Stimulated activated naive CD8-positive, alpha-beta T cell treated with anti-CD3 and anti-CD28 coated beads, Interleukin-15, Interleukin-2, amounts not matched to agents 100 U/mL and 50 U/mL, for 24 hours (primary cell): ENCODE results near the gene ERN1.

Experiments used
- ATAC-seq: fragments of 150-1000 bp; cut with Tn5 transposase; one replicate; pipeline ENCODE4 v1.10.0; 2021
- DNase-seq: peaks from one replicate; pipeline ENCODE4 v3.0.0; 2021

The ERN1 gene

DNA sequence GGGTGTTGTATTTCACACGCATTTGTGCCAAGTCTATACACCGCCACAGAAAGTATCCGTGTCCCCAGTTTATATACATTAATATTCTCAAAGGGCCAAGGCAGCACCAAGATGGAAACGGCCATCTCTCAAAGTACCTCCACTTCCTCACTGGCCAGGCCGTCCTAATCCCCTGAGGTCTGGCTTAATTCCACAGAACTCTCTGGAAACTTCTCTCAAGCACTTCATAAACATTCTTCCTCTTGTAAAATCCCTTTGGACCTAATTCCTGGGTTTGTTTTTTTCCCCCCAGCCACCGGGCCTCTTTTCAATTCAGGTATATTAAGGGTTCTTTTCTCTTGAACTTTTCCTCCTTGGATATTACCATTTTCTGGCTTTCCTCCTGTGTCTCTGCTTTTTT is 5.1 kb upstream of the ERN1 start:
- ATAC-seq: no peak

DNA sequence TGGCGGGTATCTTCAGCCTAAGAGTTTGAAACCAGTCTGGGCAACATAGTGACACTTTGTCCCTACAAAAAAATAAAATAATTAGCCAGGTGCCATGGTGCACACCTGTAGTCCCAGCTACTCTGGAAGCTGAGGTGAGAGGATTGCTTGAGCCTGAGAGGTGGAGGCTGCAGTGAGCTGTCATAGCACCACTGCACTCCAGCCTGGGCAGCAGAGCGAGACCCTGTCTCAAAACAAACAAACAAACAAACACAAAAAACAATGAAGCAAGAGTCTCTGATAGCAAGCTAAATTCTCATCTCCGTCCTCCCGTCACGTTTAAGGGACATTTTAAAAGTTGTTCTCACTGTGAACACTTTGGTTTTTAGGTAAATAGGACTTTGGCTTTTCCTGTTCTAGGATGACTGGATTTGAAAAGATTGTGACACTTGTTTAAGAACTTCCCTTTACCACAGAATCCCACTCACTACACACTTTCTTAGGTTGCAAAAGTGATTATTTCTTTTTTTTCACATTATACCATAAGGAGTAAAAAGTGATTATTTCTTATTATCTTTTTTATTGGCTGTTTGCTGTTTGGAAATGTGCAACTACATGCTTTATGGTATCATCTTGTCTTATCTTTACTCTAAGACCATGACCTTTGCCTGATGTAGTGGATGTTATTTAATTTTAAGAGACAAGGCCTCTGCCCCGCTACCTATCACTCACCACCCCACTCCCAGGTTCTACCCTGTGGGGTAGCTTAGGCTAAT is 4.4 kb upstream of the ERN1 start:
- no peak for ATAC-seq

More for the DNA sequence above, 5.1 kb upstream of the ERN1 start:
- no peak for DNase-seq

GRCh38 chr17:64133546-64134215 is 3.7 kb upstream of the ERN1 start:
- ATAC-seq: no peak

More for the DNA sequence above, 4.4 kb upstream of the ERN1 start:
- DNase-seq: no peak

DNA sequence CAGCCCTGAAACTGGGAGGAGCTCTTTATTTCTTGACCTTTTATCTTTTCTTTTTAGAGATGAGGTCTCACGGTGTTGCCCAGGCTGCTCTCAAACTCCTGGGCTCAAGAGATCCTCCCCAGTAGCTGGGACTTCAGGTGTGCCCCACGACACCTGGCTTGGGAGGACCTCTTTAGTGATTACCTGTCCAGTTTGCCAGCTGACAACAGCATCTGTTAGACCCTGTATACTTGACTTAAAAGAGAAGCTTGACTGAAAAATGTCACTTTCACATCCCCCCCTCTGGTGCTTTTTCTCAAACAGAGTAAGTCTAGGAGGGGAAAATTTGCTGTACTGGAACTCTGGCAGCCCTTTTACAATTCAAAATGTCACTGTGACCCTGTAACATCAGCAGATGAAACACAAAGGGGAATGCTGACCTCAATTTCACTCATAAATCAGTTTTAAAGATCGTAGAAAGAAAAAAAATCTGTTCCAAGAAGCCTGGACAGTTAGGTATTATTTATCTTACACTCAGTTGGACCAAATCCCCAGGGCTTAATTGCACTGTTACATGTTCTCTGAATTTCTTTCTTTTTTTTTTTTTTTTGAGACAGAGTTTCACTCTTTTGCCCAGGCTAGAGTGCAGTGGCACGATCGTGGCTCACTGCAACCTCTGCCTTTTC is 1.8 kb upstream of the ERN1 start:
- ATAC-seq (no peak), DNase-seq (no peak)

More at GRCh38 chr17:64133546-64134215, 3.7 kb upstream of the ERN1 start:
- no peak for DNase-seq

GRCh38 chr17:64130559-64131001 is 636 bp upstream of the ERN1 start:
- DNase-seq: no peak

GRCh38 chr17:64129515-64129764 is 504 bp downstream of the ERN1 start:
- ATAC-seq (no peak), DNase-seq (no peak)

More at GRCh38 chr17:64130559-64131001, 636 bp upstream of the ERN1 start:
- ATAC-seq: peak; percentile 25

GRCh38 chr17:64128787-64129514 is 993 bp downstream of the ERN1 start:
- DNase-seq (no peak), ATAC-seq (no peak)

- no peak for DNase-seq
- ATAC-seq: no peak
These were observed 3.0 kb downstream of the ERN1 start for GRCh38 chr17:64126918-64127317.

DNA sequence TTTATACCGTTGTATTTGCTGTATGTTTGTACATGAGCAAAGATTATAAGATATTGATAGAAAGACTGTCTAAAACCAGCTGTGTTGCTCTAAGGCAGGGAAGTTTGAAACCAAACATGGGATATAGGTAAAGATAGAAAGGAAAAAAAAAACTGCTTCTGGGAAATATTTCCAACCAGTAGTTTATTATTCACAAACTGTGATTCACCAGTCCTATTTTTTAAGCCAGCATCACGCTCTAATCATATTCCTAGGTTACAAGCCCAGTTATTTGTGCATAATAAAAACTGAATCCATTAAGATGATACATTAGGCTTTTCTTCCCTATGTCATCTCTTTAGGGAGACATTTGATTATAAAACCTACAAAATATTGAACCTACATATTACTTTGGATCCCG is 4.0 kb downstream of the ERN1 start:
- ATAC-seq (no peak), DNase-seq (no peak)

DNA sequence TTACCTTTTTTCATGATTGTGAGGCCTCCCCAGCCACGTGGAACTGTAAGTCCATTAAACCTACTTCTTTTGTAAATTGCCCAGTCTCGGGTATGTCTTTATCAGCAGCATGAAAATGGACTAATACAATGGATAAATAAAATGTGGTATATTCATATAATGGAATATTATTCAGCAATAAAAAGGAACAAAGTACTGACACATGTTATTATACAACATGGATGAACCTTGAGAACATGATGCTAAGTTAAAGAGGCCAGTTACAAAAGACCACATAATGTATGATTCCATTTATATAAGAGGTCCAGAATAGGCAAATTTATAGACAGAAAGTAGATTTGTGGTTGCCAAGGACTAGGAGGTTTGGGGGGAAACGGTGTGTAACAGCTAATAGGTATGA is 5.3 kb downstream of the ERN1 start:
- no peak for DNase-seq
- no peak for ATAC-seq

DNA sequence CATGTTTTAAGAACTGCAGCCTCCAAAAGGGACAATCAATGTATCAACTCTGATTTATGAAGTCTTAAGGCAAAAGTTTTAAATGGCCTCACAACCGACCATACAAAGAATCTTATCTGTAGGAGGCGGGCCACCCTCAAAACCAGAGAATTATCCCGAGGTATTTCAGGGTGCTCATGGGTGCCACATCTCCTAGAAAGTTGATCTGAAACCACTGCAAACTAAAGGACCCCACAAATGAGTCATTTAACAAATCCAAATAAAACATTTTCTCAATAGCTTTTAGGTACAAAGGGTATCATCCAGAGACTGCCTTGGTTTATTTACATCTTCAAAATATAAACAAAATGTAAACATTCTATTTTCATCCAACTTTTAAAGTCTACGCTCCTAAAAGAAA is 6.8 kb downstream of the ERN1 start:
- DNase-seq: no peak
- ATAC-seq: no peak

DNA sequence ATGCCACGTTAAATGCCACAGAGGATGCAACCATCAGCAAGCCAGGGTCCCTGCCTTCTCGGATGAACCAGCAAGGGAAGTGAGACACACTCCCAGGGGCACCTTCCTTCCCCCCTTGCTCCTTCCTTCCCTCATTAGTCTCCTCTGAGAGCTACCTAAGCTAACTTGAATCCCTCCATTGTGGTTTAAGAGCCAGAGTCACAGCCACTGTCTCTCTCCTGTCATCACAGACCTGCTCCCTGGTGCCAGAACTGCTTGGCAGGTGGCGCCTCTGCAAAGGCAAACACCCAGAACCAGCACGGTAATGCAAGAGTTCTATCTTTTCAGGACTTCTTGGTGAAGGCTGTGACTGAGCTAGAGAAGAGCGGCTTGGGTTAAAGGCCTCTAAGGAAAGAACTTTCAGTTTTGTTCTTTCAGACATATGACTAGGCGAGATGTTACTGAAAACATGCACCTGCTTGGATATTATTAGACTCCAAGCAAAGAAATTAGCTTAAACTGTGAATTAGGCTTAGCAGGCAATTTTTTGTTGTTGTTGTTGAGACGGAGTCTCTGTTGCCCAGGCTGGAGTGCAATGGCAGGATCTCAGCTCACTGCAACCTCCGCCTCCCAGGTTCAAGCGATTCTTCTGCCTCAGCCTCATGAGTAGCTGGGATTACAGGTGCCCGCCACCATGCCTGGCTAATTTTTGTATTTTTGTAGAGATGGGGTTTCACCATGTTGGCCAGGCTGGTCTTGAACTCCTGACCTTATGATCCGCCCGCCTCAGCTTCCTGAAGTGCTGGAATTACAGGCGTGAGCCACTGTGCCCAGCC is 8.8 kb downstream of the ERN1 start:
- peak; percentile 50 for ATAC-seq
- peak; percentile 31 for DNase-seq

- peak; percentile 41 for ATAC-seq
These were observed 9.7 kb downstream of the ERN1 start for GRCh38 chr17:64120159-64120810.

DNA sequence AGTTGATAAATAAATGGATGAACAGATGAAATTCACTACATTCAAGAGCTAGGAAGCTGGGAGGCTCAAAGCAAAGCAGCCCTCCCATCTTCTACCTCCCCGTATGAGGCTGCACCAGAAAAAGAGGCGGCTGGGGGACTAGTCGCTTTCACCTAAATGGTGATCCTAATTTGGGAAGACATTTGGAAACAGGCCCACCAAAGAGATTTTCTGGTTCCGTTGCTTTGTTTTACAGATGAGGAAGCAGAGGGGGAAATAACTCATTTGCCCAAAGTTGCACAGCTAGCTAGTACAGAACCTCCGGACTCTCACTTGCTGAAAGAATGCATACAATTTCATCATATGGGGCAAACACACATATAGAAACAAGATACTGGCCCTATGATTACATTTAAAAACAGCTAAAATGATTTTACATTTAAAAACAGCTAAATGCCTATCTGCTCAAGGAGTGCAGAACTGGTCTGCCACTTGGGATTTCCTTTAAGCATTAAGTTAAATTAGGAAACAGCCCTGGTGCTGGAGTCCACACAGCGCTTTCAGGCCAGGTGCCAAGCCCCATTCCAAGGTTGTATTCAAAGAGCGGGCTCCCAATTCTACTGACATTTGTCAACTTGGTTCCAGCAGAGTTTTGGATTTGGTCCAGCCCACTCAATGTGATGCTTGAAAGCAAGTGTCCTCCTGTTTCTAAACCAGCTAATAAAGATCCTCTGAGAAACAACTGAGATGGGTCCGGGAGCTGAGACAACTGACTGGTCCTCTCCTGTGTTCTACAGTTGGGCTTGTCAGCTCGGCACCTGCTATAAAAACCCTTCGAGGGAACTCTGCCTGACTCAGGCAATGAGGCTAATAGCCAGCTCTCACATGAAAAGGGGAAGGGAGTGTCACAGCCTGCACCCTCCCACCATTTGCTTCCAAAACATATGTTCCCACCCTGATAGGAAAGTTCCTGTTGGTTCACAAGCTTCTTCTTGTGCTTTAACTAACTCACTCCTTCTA is 11.7 kb downstream of the ERN1 start:
- ATAC-seq (no peak), DNase-seq (no peak)

More at GRCh38 chr17:64120159-64120810, 9.7 kb downstream of the ERN1 start:
- no peak for DNase-seq

- no peak for DNase-seq
- ATAC-seq: peak; percentile 68
These were observed 14.0 kb downstream of the ERN1 start for GRCh38 chr17:64115822-64116534.

DNA sequence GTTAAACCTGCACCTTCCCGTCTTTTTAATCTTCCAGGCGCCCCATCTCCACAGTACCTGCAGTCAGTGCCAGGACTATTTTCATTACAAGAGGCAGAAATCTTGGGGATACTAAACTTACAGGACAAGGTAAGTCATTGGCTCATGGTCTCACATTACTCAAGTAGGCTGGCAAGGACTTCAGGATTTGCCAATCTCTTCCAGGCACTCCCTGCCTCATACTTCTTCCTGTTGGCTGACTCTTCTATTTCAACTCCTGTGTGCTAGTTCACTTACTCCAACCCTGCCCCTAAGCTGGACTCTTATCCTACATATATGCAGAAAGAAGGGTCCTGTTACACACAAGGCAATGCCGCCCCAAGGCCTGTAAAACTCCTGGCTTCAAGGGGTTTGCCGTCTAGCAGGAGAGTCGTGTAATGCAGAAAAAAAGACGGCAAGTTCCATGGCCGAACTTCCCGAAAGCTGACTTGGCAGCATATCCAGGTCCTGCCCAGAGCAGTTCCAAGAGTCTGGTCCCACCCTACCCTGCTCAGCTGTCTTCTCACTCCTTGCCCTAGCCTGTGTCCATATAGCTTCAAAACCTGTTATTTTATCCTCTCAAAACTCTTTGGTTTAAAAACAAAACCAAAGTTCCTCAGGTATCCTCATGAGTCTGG is 14.8 kb downstream of the ERN1 start:
- DNase-seq: no peak

DNA sequence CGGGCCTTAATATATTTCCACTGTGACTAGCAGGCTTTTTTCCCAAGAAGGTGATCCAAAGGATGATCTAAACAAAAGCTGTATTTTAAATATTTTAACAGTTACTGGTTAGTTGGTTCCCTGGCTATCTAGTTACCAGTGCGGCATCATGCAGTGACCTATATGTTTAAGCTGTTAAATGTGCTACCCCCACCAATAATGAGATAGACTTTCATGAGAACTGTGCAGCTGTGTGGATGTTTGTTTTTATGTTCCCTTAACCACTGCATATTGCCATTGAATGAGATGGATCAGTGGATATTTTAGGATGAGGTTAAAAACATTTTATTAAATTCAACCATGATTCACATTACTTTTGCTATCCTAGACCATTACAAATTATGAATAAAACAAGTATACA is 16.9 kb downstream of the ERN1 start:
- DNase-seq (no peak), ATAC-seq (no peak)

More for the DNA sequence above, 14.8 kb downstream of the ERN1 start:
- no peak for ATAC-seq

GRCh38 chr17:64111831-64112230 is 18.1 kb downstream of the ERN1 start:
- ATAC-seq (no peak), DNase-seq (no peak)
